B cell (primary cell): ENCODE measurements around the gene NRXN2. TPM values are rescaled to one million over a fixed set of nuclear protein-coding genes. Genes with fewer than 3 reads are reported as not detected.
"Not testable (repeated sequence)": the region's sequence is repeated elsewhere in the genome, so short reads cannot be mapped to it uniquely, and the experiment has no call there.

ENCODE experiments used
- ATAC-seq: fragments of 200-7000 bp; cut with Tn5 transposase; one replicate; pipeline ENCODE4 v1.10.0; 2021; ENCODE audit warnings: low read depth, mild to moderate bottlenecking, moderate number of reproducible peaks, moderate library complexity
- CTCF ChIA-PET: fragments of 350-600 bp; sonication (Branson Sonifier 250); formaldehyde crosslinking; loops from one replicate; lab custom pipeline; 2021; ENCODE audit warnings: antibody characterized with exemption, inconsistent platforms; lab: Charles Lee
- POLR2A ChIA-PET: fragments of 350-600 bp; sonication (Branson Sonifier 250); formaldehyde crosslinking; loops from one replicate; lab custom pipeline; 2021; ENCODE audit warnings: antibody characterized with exemption; lab: Charles Lee
- DNase-seq: peaks from one replicate; pipeline ENCODE4 v3.0.0; 2013
- H2AFZ ChIP-seq: 2 replicates; pipeline ENCODE4 v1.6.1; 2012; ENCODE audit warnings: mild to moderate bottlenecking, low read depth, low read length; ENCODE audit not compliant: insufficient read depth, poor library complexity, severe bottlenecking
- H3K27ac ChIP-seq, 2 donors: 1 replicate in 1 of 2; 2 replicates in 1 of 2; pipeline ENCODE4 v1.5.1; 2012 to 2013; ENCODE audit warnings: low read length in 2 of 2, mild to moderate bottlenecking in 2 of 2, moderate library complexity in 1 of 2
- H3K27me3 ChIP-seq, 4 experiments: fragments of 200-600 bp in 1 of 4; sonication (generic) in 1 of 4; replicated peaks in 1 of 4; 1 replicate in 2 of 4; 2 replicates in 2 of 4; pipeline versions ENCODE4 v1.6.1 to v1.7.0; 2013 to 2016; ENCODE audit warnings: low read length in 3 of 4, mild to moderate bottlenecking in 2 of 4, mixed read lengths in 1 of 4, moderate library complexity in 1 of 4; ENCODE audit not compliant: insufficient read depth in 4 of 4, control insufficient read depth in 3 of 4; ENCODE audit errors: control extremely low read depth in 1 of 4
- H3K36me3 ChIP-seq, 2 experiments: replicated peaks in 1 of 2; 1 replicate in 1 of 2; 2 replicates in 1 of 2; pipeline versions ENCODE4 v1.6.1 to v1.7.1; 2013; ENCODE audit warnings: low read length in 1 of 2; ENCODE audit not compliant: insufficient read depth in 2 of 2, control insufficient read depth in 1 of 2; ENCODE audit errors: control extremely low read depth in 1 of 2, extremely low read depth in 1 of 2
- H3K4me1 ChIP-seq, 2 donors: fragments of 200-600 bp in 1 of 2; sonication (generic) in 1 of 2; 1 replicate in 1 of 2; 2 replicates in 1 of 2; pipeline versions ENCODE4 v1.5.1 to v1.6.1; 2013 to 2017; ENCODE audit warnings: low read length in 2 of 2; ENCODE audit not compliant: control insufficient read depth in 2 of 2, insufficient read depth in 2 of 2
- H3K4me2 ChIP-seq: replicated peaks from 2 replicates; pipeline ENCODE3; 2012; ENCODE audit warnings: mild to moderate bottlenecking, low read depth, low read length; ENCODE audit not compliant: poor library complexity, severe bottlenecking
- H3K4me3 ChIP-seq, 5 experiments: fragments of 200-600 bp in 1 of 5; sonication (generic) in 1 of 5; 1 replicate in 3 of 5; 2 replicates in 2 of 5; pipeline versions ENCODE4 v1.5.1 to v1.7.0; 2011 to 2016; ENCODE audit warnings: low read length in 4 of 5, mild to moderate bottlenecking in 4 of 5, low read depth in 2 of 5, control low read depth in 1 of 5, moderate library complexity in 1 of 5; ENCODE audit not compliant: insufficient read depth in 1 of 5; ENCODE audit errors: control extremely low read depth in 1 of 5, extremely low read depth in 1 of 5
- H3K79me2 ChIP-seq: fragments of 200-600 bp; sonication (generic); one replicate; pipeline ENCODE4 v1.6.0; 2016; ENCODE audit warnings: low read length; ENCODE audit not compliant: control insufficient read depth, insufficient read depth
- H3K9ac ChIP-seq: fragments of 200-600 bp; sonication (generic); 2 replicates; pipeline ENCODE4 v1.6.1; 2017; ENCODE audit warnings: mild to moderate bottlenecking, low read length, moderate library complexity
- H3K9me3 ChIP-seq, 3 donors: one replicate each; pipeline versions ENCODE4 v1.6.1 to v1.7.1; 2013; ENCODE audit warnings: low read length in 2 of 3; ENCODE audit not compliant: control insufficient read depth in 2 of 3, insufficient read depth in 1 of 3; ENCODE audit errors: control extremely low read depth in 1 of 3
- H4K20me1 ChIP-seq: 2 replicates; pipeline ENCODE4 v1.6.0; 2012; ENCODE audit warnings: mild to moderate bottlenecking, low read length; ENCODE audit not compliant: insufficient read depth, control insufficient read depth, poor library complexity, severe bottlenecking
- H3K27ac Mint-ChIP-seq: one replicate; pipeline ENCODE4 v1.8.0; 2021; ENCODE audit warnings: mixed read lengths
- H3K27me3 Mint-ChIP-seq: one replicate; pipeline ENCODE4 v1.8.0; 2021; ENCODE audit warnings: mixed read lengths
- H3K4me1 Mint-ChIP-seq: one replicate; pipeline ENCODE4 v1.8.0; 2021; ENCODE audit warnings: mixed read lengths
- H3K4me3 Mint-ChIP-seq: one replicate; pipeline ENCODE4 v1.8.0; 2021; ENCODE audit warnings: mixed read lengths
- H3K9me3 Mint-ChIP-seq: one replicate; pipeline ENCODE4 v1.8.0; 2022; ENCODE audit warnings: mixed read lengths; ENCODE audit not compliant: insufficient read depth
- EZH2 ChIP-seq: IDR thresholded peaks from 2 replicates; pipeline ENCODE4 v1.6.1; 2012; ENCODE audit warnings: borderline replicate concordance, low read depth, mild to moderate bottlenecking, moderate library complexity, low read length; ENCODE audit not compliant: insufficient read depth, poor library complexity, severe bottlenecking
- WGBS: methylation state at CpG from one replicate; pipeline ENCODE4 v1.1.5; 2013; ENCODE audit warnings: missing lambda C conversion rate; ENCODE audit not compliant: insufficient coverage; 5-methylcytosine and 5-hydroxymethylcytosine counted together
- intact Hi-C: fragments of 100-400 bp; cut with micrococcal nuclease; formaldehyde crosslinking; loops from one replicate; pipeline ENCODE4 v1.10.0; 2022
- polyA plus RNA-seq: library from polyadenylated mRNA; depleted of rRNA; stranded (reverse); fragments of >200 nt; gene quantifications from 2 replicates; pipeline ENCODE4 v1.2.3, GENCODE V29; 2012
- total RNA-seq, 2 donors: library from RNA; stranded (reverse); fragments of 120-200 nt in 1 of 2; gene quantifications; 1 replicate in 1 of 2; 2 replicates in 1 of 2; pipeline versions ENCODE4 v1.2.3 to v1.2.4, GENCODE V29; 2013 to 2022
- TF ChIP-seq, protein P1 (sequence below): fragments of 200-600 bp; IDR thresholded peaks from one replicate; pipeline ENCODE4 v1.8.0; 2022; ENCODE audit warnings: antibody characterized with exemption, mild to moderate bottlenecking

NRXN2 gene
- total and polyA plus RNA-seq, 2 donors (not counting 1 experiment from before 2014, with no cell fraction given) = 0.01 to 0.52 TPM

DNA sequence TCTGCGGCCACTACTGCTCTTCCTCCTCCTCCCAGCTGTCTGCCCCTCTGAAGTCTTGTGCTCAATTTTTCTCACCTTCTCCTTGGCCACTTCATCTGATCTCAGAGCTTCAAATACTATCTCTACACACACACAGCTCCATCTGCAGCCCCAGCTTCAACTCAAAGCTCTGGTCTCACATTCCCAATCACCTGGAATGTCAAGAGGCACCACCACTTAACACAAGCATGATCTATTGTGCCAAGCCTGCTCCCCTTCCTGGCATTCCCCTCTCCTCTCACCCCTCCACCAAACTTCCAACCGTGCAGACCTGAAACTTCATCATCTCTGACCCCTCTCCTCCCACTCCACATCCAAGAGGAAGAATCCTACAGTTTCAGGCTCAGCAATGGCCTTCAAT is 17.5 kb downstream of the NRXN2 start:
- no peak overlapping the region for H3K9ac ChIP-seq
- CTCF ChIA-PET = interaction anchor here (0.6 to 3.8 kb wide), 5 partner anchors 8 to 388 kb away, joined by 3 to 44 read pairs (median 11); partner anchors contain the start of genes PRDX5 and TRMT112
- no peak overlapping the region for H3K27ac ChIP-seq
- WGBS = 66% methylated on average over 2 of the region's 2 CpGs
- H3K9me3 ChIP-seq = no peaks in the 10 kb centered on the region
- H3K4me1 ChIP-seq = no peaks in the 10 kb centered on the region
- H4K20me1 ChIP-seq = no peaks in the 10 kb centered on the region
- peaks cover 0 to 21% (median 15%) of the 10 kb centered on the region in 4 experiments for H3K27me3 ChIP-seq
- H3K36me3 ChIP-seq = no peaks in the 10 kb centered on the region
- intact Hi-C loops = no loop called here
- no peak overlapping the region for H2AFZ ChIP-seq
- TF ChIP-seq EZH2 = no peak
- TF ChIP-seq, protein P1, sequence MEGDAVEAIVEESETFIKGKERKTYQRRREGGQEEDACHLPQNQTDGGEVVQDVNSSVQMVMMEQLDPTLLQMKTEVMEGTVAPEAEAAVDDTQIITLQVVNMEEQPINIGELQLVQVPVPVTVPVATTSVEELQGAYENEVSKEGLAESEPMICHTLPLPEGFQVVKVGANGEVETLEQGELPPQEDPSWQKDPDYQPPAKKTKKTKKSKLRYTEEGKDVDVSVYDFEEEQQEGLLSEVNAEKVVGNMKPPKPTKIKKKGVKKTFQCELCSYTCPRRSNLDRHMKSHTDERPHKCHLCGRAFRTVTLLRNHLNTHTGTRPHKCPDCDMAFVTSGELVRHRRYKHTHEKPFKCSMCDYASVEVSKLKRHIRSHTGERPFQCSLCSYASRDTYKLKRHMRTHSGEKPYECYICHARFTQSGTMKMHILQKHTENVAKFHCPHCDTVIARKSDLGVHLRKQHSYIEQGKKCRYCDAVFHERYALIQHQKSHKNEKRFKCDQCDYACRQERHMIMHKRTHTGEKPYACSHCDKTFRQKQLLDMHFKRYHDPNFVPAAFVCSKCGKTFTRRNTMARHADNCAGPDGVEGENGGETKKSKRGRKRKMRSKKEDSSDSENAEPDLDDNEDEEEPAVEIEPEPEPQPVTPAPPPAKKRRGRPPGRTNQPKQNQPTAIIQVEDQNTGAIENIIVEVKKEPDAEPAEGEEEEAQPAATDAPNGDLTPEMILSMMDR = no peak
- POLR2A ChIA-PET = interaction anchor here (0.5 kb wide), 1 partner anchor 1426 kb away, joined by 3 read pairs; no protein-coding TSS in a partner anchor
- H3K79me2 ChIP-seq = no peaks in the 10 kb centered on the region
- no peak for ATAC-seq
- H3K27ac Mint-ChIP-seq = no peak overlapping the region
- H3K4me3 Mint-ChIP-seq = no peak overlapping the region
- H3K27me3 Mint-ChIP-seq = peaks cover 53% of the 10 kb centered on the region
- H3K4me1 Mint-ChIP-seq = no peaks in the 10 kb centered on the region
- no peak for DNase-seq
- H3K9me3 Mint-ChIP-seq = no peaks in the 10 kb centered on the region
- no peak overlapping the region for H3K4me3 ChIP-seq
- H3K4me2 ChIP-seq = no peak overlapping the region

DNA sequence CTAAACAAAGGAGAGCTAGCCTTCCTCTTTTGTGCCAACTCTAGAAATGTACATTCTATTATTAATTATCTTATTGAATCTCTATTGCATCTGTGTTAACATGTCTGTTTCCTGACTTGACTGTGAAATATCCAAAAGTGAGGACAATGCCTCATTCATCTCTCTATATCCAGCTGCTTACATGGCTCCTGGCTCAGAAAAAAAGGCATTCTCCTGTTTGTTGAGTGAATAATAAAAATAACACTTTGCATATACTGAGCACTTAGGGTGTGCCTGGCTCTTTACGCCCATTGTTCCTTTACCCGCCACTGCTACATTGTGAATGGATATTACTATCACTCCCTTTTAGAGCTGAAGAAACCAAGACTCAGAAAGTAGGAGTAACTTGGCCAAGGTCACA is 19.9 kb downstream of the NRXN2 start:
- no peak overlapping the region for H3K27ac Mint-ChIP-seq
- H3K4me1 ChIP-seq = no peaks in the 10 kb centered on the region

DNA sequence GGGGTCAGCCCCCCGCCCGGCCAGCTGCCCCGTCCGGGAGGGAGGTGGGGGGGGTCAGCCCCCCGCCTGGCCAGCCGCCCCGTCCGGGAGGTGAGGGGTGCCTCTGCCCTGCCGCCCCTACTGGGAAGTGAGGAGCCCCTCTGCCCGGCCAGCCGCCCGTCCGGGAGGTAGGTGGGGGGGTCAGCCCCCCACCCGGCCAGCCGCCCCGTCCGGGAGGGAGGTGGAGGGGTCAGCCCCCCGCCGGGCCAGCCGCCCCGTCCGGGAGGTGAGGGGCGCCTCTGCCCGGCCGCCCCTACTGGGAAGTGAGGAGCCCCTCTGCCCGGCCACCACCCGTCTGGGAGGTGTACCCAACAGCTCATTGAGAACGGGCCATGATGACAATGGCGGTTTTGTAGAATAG is 21.0 kb downstream of the NRXN2 start:
- ATAC-seq, H3K27me3 ChIP-seq, H3K4me1 ChIP-seq, intact Hi-C loops, H3K9me3 ChIP-seq, H3K9ac ChIP-seq, H4K20me1 ChIP-seq, H3K79me2 ChIP-seq, H3K4me3 Mint-ChIP-seq, H3K27ac ChIP-seq, POLR2A ChIA-PET, H3K4me2 ChIP-seq, H3K4me1 Mint-ChIP-seq, H3K36me3 ChIP-seq, H2AFZ ChIP-seq, H3K4me3 ChIP-seq, H3K27ac Mint-ChIP-seq, H3K9me3 Mint-ChIP-seq, CTCF ChIA-PET, DNase-seq: not testable (repeated sequence)
- H3K27me3 Mint-ChIP-seq = peaks cover 36% of the 10 kb centered on the region
- 91% methylated on average over 7 of the region's 29 CpGs for WGBS

More for the DNA sequence above, 19.9 kb downstream of the NRXN2 start:
- no peak overlapping the region for H3K4me3 ChIP-seq
- Mint-ChIP-seq H3K27me3 (peaks cover 41% of the 10 kb centered on the region), H3K4me3 (no peak overlapping the region), H3K4me1 (no peaks in the 10 kb centered on the region), H3K9me3 (no peaks in the 10 kb centered on the region)
- WGBS = 89% methylated on average over 2 of the region's 2 CpGs
- H3K4me2 ChIP-seq = no peak overlapping the region
- CTCF ChIA-PET = interaction anchor here (0.7 to 3.8 kb wide), 4 partner anchors 14 to 296 kb away, joined by 3 to 44 read pairs (median 3); no protein-coding TSS in a partner anchor
- H3K36me3 ChIP-seq = no peaks in the 10 kb centered on the region
- H2AFZ ChIP-seq = no peak overlapping the region
- POLR2A ChIA-PET = interaction anchor here (1.2 kb wide), 2 partner anchors 11 to 23 kb away, joined by 3 read pairs; no protein-coding TSS in a partner anchor
- H3K9ac ChIP-seq = no peak overlapping the region
- intact Hi-C loops = no loop called here
- TF ChIP-seq, protein P1 = no peak
- no peak for TF ChIP-seq EZH2
- no peaks in the 10 kb centered on the region for H4K20me1 ChIP-seq
- no peak overlapping the region for H3K27ac ChIP-seq
- DNase-seq = no peak
- H3K79me2 ChIP-seq = no peaks in the 10 kb centered on the region
- peaks cover 0 to 11% (median 5%) of the 10 kb centered on the region in 4 experiments for H3K27me3 ChIP-seq
- no peak for ATAC-seq
- no peaks in the 10 kb centered on the region for H3K9me3 ChIP-seq
